GM12874 (cell line): Measurements from ENCODE around the gene SGCD.

Experiments used
- TF ChIP-seq, protein P1 (sequence below): IDR thresholded peaks from 2 replicates; pipeline ENCODE4 v1.5.1; 2011; ENCODE audit warnings: low read depth, mild to moderate bottlenecking, control low read depth, low read length, moderate library complexity; ENCODE audit not compliant: insufficient read depth

Gene SGCD

GRCh38 chr5:156589104-156589945, 262.4 kb downstream of the SGCD start:
- TF ChIP-seq, protein P1, sequence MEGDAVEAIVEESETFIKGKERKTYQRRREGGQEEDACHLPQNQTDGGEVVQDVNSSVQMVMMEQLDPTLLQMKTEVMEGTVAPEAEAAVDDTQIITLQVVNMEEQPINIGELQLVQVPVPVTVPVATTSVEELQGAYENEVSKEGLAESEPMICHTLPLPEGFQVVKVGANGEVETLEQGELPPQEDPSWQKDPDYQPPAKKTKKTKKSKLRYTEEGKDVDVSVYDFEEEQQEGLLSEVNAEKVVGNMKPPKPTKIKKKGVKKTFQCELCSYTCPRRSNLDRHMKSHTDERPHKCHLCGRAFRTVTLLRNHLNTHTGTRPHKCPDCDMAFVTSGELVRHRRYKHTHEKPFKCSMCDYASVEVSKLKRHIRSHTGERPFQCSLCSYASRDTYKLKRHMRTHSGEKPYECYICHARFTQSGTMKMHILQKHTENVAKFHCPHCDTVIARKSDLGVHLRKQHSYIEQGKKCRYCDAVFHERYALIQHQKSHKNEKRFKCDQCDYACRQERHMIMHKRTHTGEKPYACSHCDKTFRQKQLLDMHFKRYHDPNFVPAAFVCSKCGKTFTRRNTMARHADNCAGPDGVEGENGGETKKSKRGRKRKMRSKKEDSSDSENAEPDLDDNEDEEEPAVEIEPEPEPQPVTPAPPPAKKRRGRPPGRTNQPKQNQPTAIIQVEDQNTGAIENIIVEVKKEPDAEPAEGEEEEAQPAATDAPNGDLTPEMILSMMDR, result no peak

DNA sequence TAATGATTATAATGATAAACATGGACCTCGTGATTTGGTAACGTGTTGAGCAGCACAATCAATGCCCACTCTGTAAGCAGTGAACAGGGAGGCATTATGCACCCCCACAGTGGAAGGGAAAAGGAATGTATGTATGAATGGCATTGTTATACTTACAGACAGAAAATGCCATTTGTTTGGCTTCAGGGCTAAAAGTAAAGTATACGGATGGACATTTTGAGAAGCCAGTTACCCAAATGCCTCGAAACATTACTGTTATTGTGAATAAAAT, 262.9 kb downstream of the SGCD start:
- TF ChIP-seq, protein P1, result no peak

DNA sequence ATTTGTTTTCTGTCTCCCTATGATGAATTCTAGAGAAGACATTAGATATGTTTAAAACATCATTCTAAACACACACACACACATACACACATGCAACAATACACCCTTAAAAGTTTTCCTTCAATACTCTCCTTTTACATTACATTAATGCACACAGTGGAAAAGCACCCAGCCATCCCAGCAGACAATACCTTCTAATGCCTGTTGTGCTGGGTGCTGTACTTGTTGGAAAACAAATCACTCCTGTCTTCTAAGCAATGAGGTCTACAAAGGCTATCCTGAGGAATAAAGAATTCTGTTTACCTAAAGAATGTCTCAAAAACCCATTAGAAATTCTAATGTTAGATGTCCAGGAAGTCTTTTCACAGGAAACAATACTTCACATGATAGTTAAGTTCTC, 264.0 kb downstream of the SGCD start:
- TF ChIP-seq, protein P1, result no peak

DNA sequence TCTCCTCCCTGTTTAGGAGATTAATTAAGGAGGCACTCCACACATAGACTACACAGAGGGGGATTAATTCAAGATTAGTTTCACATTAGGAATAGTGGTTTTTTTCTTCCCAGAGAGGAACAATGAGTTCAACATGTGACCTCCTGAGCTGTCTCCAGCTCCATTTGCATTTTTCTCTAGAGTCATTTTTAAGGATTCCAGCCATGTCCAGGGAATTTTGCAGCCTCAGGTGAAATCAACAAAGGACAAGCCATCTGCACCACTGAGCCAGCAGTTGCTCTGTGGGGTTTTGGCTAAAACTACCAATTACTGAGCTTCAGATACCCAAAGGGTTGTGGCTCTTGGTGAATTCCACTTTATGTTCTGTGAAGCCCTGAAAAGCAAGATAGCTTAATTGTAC, 264.7 kb downstream of the SGCD start:
- TF ChIP-seq, protein P1, result no peak

DNA sequence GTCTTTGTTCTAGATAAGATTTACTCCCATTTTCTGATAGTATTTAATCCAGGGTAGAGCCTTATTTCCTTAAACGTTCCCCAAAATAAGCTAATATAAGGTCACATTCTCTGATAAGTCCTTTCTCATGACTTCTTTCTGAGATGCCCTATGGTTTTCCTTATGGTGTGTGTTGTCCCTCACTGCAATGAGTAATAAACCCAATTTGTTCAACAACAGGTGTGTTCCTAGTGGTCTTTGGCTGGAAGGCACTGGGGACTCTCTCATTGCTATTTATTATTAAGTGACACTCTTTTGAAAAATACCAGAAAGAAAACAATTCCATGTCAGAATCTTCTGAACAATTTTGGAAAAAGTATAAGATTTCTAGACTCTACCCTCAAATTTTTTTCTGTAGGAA, 266.6 kb downstream of the SGCD start:
- TF ChIP-seq, protein P1, result no peak

GRCh38 chr5:156594406-156594805, 267.4 kb downstream of the SGCD start:
- TF ChIP-seq, protein P1, result no peak

DNA sequence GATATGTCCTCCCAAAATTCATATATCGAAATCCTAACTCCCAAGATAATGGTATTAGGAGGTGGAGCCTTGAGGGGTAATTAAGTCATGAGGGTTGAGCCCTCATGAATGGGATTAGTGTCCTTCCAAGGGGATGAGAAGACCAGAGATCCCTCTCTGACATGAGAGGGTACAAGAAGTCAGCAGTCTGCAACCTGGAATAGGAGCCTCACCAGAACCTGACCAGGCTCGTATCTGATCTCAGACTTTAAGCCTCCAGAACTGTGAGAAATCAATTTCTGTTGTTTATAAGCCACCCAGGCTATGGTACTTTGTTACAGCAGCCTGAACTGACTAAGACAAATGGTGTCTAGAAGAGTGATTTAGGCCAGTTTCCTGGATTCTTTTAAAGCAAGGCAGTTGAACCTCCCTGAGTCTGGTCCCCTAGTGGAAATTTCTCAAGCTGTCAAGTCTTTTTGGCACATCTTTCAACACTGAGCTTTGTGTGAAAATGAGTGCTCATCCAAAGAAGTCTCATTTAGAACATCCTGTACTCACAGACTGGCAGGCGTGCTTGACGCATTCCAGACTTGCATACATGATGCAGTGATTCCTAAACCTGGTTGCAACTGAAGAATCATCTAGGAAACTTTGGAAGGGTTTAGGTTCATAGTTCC, 268.3 kb downstream of the SGCD start:
- TF ChIP-seq, protein P1, result no peak
